Stimulated activated CD8-positive, alpha-beta memory T cell treated with anti-CD3 and anti-CD28 coated beads, Interleukin-4, amount 100 ng/mL, for 48 hours (primary cell): ENCODE data around the gene WDR38.

Source experiments
- DNase-seq: peaks from one replicate; pipeline ENCODE4 v3.0.0-alpha.2; 2020

WDR38 gene

GRCh38 chr9:124886461-124886860 lies 33.2 kb downstream of the WDR38 start:
- no peak for DNase-seq

- DNase-seq = no peak
Observed at GRCh38 chr9:124886866-124887492, 33.7 kb downstream of the WDR38 start.

GRCh38 chr9:124887832-124888231 lies 34.6 kb downstream of the WDR38 start:
- no peak for DNase-seq

GRCh38 chr9:124889006-124889405 lies 35.7 kb downstream of the WDR38 start:
- DNase-seq = no peak

- DNase-seq = no peak
Observed at GRCh38 chr9:124890179-124890578, 36.9 kb downstream of the WDR38 start.

- DNase-seq = no peak
Observed at GRCh38 chr9:124894035-124894740, 40.9 kb downstream of the WDR38 start.

- DNase-seq = no peak
Observed at GRCh38 chr9:124894741-124895170, 41.5 kb downstream of the WDR38 start.

- no peak for DNase-seq
Observed at GRCh38 chr9:124897570-124898460, 44.6 kb downstream of the WDR38 start.

GRCh38 chr9:124899845-124900244 lies 46.6 kb downstream of the WDR38 start:
- no peak for DNase-seq

GRCh38 chr9:124906966-124907365 lies 53.7 kb downstream of the WDR38 start:
- DNase-seq = no peak
